Smooth muscle cell (in vitro differentiated cells): ENCODE data around the gene CCDC12. TPM values are rescaled to one million over a fixed set of nuclear protein-coding genes. Genes with fewer than 3 reads are reported as not detected.
"Not testable (repeated sequence)": the region's sequence is repeated elsewhere in the genome, so short reads cannot be mapped to it uniquely, and the experiment has no call there.

Source experiments
- DNase-seq: peaks from one replicate; lab custom pipeline; 2025; ENCODE audit not compliant: unreplicated experiment; lab: John Stamatoyannopoulos, UW
- H2AFZ ChIP-seq: fragments of 200-600 bp; sonication (generic); 2 replicates; pipeline ENCODE4 v1.6.0; 2016; ENCODE audit warnings: antibody characterized with exemption, low read depth, mild to moderate bottlenecking
- H3F3A ChIP-seq: fragments of 200-600 bp; sonication (generic); 2 replicates; pipeline ENCODE4 v1.6.0; 2017; ENCODE audit warnings: antibody characterized with exemption, low read depth
- H3K27ac ChIP-seq: fragments of 200-600 bp; sonication (generic); 2 replicates; pipeline ENCODE4 v1.5.1; 2016; ENCODE audit warnings: low read depth, mild to moderate bottlenecking
- H3K27me3 ChIP-seq: fragments of 200-600 bp; sonication (generic); 2 replicates; pipeline ENCODE4 v1.6.1; 2016; ENCODE audit warnings: low read depth, mild to moderate bottlenecking
- H3K36me3 ChIP-seq: fragments of 200-600 bp; sonication (generic); 2 replicates; pipeline ENCODE4 v1.5.1; 2016; ENCODE audit warnings: low read depth
- H3K4me1 ChIP-seq: fragments of 200-600 bp; sonication (generic); 2 replicates; pipeline ENCODE4 v1.5.1; 2016; ENCODE audit warnings: low read depth
- H3K4me2 ChIP-seq: fragments of 200-600 bp; sonication (generic); 2 replicates; pipeline ENCODE4 v1.6.0; 2016; ENCODE audit warnings: mild to moderate bottlenecking
- H3K4me3 ChIP-seq: fragments of 200-600 bp; sonication (generic); 2 replicates; pipeline ENCODE4 v1.5.1; 2016; ENCODE audit warnings: mild to moderate bottlenecking
- H3K79me2 ChIP-seq: fragments of 200-600 bp; sonication (generic); 2 replicates; pipeline ENCODE4 v1.6.0; 2016; ENCODE audit warnings: low read depth, mild to moderate bottlenecking
- H3K9ac ChIP-seq: fragments of 200-600 bp; sonication (generic); 2 replicates; pipeline ENCODE4 v1.6.0; 2016; ENCODE audit warnings: low read depth
- H3K9me3 ChIP-seq: fragments of 200-600 bp; sonication (generic); replicated peaks from 2 replicates; pipeline ENCODE4 v1.5.1; 2016; ENCODE audit warnings: low read depth
- H4K20me1 ChIP-seq: fragments of 200-600 bp; sonication (generic); 2 replicates; pipeline ENCODE4 v1.6.0; 2016; ENCODE audit warnings: low read depth
- CTCF ChIP-seq: fragments of 200-600 bp; sonication (generic); IDR thresholded peaks from 2 replicates; pipeline ENCODE4 v1.5.1; 2017; ENCODE audit warnings: borderline replicate concordance, mild to moderate bottlenecking, antibody characterized with exemption; ENCODE audit not compliant: insufficient read depth, poor library complexity, severe bottlenecking
- WGBS: methylation state at CpG from one replicate; pipeline ENCODE4 v1.1.7; 2016; ENCODE audit warnings: low lambda C conversion rate; 5-methylcytosine and 5-hydroxymethylcytosine counted together
- polyA plus RNA-seq: library from polyadenylated mRNA; unstranded; fragments of >200 nt; fragmentation: Nextera tagmentation; extraction: Ambion mirVana; gene quantifications from 2 replicates; pipeline ENCODE4 v1.2.1, GENCODE V29; 2016
- total RNA-seq: library from RNA; depleted of rRNA; stranded (reverse); fragments of >200 nt; gene quantifications from 2 replicates; pipeline ENCODE4 v1.2.3, GENCODE V29; 2014

CCDC12 gene
- total and polyA plus RNA-seq, 2 experiments from 2014 or later: 23.9 to 52.4 TPM

- 67% methylated on average over 5 of the region's 5 CpGs for WGBS
- H3K4me2 ChIP-seq: no peak overlapping the region
- peaks cover 90% of the 10 kb centered on the region for H4K20me1 ChIP-seq
Measured at GRCh38 chr3:46966811-46967210, 9.7 kb downstream of the CCDC12 start.

GRCh38 chr3:46965151-46965550 is 11.4 kb downstream of the CCDC12 start:
- H3K9me3 ChIP-seq: no peaks in the 10 kb centered on the region
- no peak overlapping the region for H3K4me3 ChIP-seq
- peaks cover 83% of the 10 kb centered on the region for H3K79me2 ChIP-seq
- peaks cover 6% of the 10 kb centered on the region for H3F3A ChIP-seq
- no peak overlapping the region for H3K9ac ChIP-seq
- H3K27me3 ChIP-seq: no peaks in the 10 kb centered on the region
- 86% methylated on average over 6 of the region's 6 CpGs for WGBS
- peaks cover 8% of the 10 kb centered on the region for H3K4me1 ChIP-seq
- no peaks in the 10 kb centered on the region for H3K36me3 ChIP-seq
- TF ChIP-seq CTCF: no peak
- DNase-seq: no peak
- H3K4me2 ChIP-seq: no peak overlapping the region
- no peak overlapping the region for H2AFZ ChIP-seq
- H3K27ac ChIP-seq: no peak overlapping the region
- H4K20me1 ChIP-seq: peaks cover 90% of the 10 kb centered on the region

More at GRCh38 chr3:46966811-46967210, 9.7 kb downstream of the CCDC12 start:
- Histone ChIP-seq H3K36me3 (no peaks in the 10 kb centered on the region), H3K27ac (no peak overlapping the region), H3K9ac (no peak overlapping the region), H3K4me3 (no peak overlapping the region), H3K79me2 (peaks cover 86% of the 10 kb centered on the region), H2AFZ (no peak overlapping the region), H3K9me3 (no peaks in the 10 kb centered on the region), H3F3A (no peaks in the 10 kb centered on the region), H3K27me3 (no peaks in the 10 kb centered on the region), H3K4me1 (no peaks in the 10 kb centered on the region)
- no peak for DNase-seq
- no peak for TF ChIP-seq CTCF

- not testable (repeated sequence) for H3K9me3 ChIP-seq, H3K4me2 ChIP-seq, H3F3A ChIP-seq, DNase-seq, H2AFZ ChIP-seq, H3K9ac ChIP-seq, H3K4me3 ChIP-seq, H3K27ac ChIP-seq, H3K36me3 ChIP-seq, H3K27me3 ChIP-seq
- peaks cover 81% of the 10 kb centered on the region for H3K79me2 ChIP-seq
- H3K4me1 ChIP-seq: peaks cover 11% of the 10 kb centered on the region
- WGBS: 98% methylated on average over 24 of the region's 36 CpGs
- peaks cover 90% of the 10 kb centered on the region for H4K20me1 ChIP-seq
Measured at GRCh38 chr3:46964038-46964590, 12.4 kb downstream of the CCDC12 start.

GRCh38 chr3:46962990-46963389 is 13.6 kb downstream of the CCDC12 start:
- TF ChIP-seq CTCF: no peak
- H3K4me2 ChIP-seq: no peak overlapping the region

More at GRCh38 chr3:46962990-46963389, 13.6 kb downstream of the CCDC12 start:
- Histone ChIP-seq H3K27me3 (no peaks in the 10 kb centered on the region), H3K27ac (peak overlapping the region; percentile 26), H4K20me1 (peaks cover 90% of the 10 kb centered on the region), H2AFZ (no peak overlapping the region), H3K36me3 (no peaks in the 10 kb centered on the region), H3K9me3 (no peaks in the 10 kb centered on the region), H3K79me2 (peaks cover 79% of the 10 kb centered on the region), H3K4me1 (peaks cover 11% of the 10 kb centered on the region), H3F3A (peaks cover 6% of the 10 kb centered on the region), H3K9ac (no peak overlapping the region), H3K4me3 (no peak overlapping the region)
- 76% methylated on average over 1 of the region's 1 CpG for WGBS
- no peak for DNase-seq
